ENCODE data around the gene SND1. TPM values are rescaled to one million over a fixed set of nuclear protein-coding genes. Genes with fewer than 3 reads are reported as not detected.

SND1 gene
- total and polyA plus RNA-seq, 4 donors: 59.4 to 214 (median 84.1) TPM

DNA sequence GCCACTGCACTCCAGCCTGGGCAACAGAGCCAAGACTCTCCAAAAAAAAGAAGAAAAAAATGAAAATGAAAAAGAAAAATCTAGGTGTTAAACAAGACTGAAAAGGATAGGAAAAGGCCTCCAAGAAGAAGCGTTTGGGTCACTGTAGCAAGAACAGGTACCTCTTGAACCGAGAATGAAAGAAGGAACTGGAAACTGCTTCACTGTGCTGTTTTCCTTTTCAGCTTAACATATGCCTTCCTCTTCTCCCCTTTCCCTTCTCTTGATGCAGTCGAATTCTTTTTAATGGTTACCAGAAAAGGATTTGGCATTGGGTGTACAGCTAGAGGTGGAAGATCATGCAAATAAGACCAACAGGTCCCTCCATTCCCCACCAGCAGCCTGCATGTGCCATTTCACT lies 351.2 kb downstream of the SND1 start:
- no peak overlapping the region for H3K27ac ChIP-seq (ENCODE audit: low read depth in 1 of 2, low read length in 2 of 2)
- 82% methylated on average over 3 of the region's 3 CpGs for WGBS
- peaks cover 21 to 71% (median 64%) of the 10 kb centered on the region in 4 donors for H3K4me1 ChIP-seq (ENCODE audit: control insufficient read depth in 4 of 4, insufficient read depth in 4 of 4, low read length in 3 of 4)
- H3K9me3 ChIP-seq (ENCODE audit: control insufficient read depth in 4 of 4, low read length in 3 of 4): no peaks in the 10 kb centered on the region
- no peaks in the 10 kb centered on the region for H3K36me3 ChIP-seq (ENCODE audit: control insufficient read depth in 4 of 4, insufficient read depth in 3 of 4, low read depth in 1 of 4, low read length in 3 of 4)
- H3K4me3 ChIP-seq (ENCODE audit: low read depth in 1 of 3, low read length in 3 of 3): no peak overlapping the region
- no peaks in the 10 kb centered on the region for H3K27me3 ChIP-seq (ENCODE audit: control insufficient read depth in 4 of 4, insufficient read depth in 4 of 4, low read length in 3 of 4)
- DNase-seq (ENCODE audit: low spot score): no peak
- TF ChIP-seq JUND (IDR thresholded peaks at IDR 0.05): no peak
- TF ChIP-seq TAF1 (conservative IDR thresholded peaks at IDR 0.05): no peak
- TF ChIP-seq SP1 (IDR thresholded peaks at IDR 0.05): no peak
- TF ChIP-seq NR2F2 (IDR thresholded peaks at IDR 0.05): no peak
- TF ChIP-seq HNF4A (conservative IDR thresholded peaks at IDR 0.05): no peak
- TF ChIP-seq, protein P1, sequence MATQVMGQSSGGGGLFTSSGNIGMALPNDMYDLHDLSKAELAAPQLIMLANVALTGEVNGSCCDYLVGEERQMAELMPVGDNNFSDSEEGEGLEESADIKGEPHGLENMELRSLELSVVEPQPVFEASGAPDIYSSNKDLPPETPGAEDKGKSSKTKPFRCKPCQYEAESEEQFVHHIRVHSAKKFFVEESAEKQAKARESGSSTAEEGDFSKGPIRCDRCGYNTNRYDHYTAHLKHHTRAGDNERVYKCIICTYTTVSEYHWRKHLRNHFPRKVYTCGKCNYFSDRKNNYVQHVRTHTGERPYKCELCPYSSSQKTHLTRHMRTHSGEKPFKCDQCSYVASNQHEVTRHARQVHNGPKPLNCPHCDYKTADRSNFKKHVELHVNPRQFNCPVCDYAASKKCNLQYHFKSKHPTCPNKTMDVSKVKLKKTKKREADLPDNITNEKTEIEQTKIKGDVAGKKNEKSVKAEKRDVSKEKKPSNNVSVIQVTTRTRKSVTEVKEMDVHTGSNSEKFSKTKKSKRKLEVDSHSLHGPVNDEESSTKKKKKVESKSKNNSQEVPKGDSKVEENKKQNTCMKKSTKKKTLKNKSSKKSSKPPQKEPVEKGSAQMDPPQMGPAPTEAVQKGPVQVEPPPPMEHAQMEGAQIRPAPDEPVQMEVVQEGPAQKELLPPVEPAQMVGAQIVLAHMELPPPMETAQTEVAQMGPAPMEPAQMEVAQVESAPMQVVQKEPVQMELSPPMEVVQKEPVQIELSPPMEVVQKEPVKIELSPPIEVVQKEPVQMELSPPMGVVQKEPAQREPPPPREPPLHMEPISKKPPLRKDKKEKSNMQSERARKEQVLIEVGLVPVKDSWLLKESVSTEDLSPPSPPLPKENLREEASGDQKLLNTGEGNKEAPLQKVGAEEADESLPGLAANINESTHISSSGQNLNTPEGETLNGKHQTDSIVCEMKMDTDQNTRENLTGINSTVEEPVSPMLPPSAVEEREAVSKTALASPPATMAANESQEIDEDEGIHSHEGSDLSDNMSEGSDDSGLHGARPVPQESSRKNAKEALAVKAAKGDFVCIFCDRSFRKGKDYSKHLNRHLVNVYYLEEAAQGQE (IDR thresholded peaks at IDR 0.05): no peak
- no peak overlapping the region for H3K9ac ChIP-seq (ENCODE audit: low read depth in 1 of 2, low read length in 2 of 2)

DNA sequence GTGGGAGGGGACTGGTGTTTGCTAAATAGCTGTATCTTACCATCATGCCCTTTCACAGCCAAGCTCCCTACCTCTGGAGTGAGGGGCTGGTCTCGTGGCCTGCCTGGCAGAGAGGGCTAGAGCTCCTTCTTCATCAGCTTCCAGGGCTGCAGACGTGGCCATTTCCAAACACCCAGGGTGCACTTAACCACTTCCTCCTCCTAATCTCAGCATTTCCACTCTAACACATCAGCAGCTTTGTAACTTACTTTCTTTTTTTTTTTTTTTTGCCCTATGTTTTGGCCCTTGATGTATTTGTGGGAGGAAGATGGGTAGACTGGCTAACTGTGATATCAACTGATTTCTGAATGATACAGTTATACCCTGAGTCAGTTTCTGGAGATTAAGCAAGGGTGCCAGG lies 351.8 kb downstream of the SND1 start:
- no peaks in the 10 kb centered on the region for H3K27me3 ChIP-seq (ENCODE audit: control insufficient read depth in 4 of 4, insufficient read depth in 4 of 4, low read length in 3 of 4)
- no peak overlapping the region for H3K9ac ChIP-seq (ENCODE audit: low read depth in 1 of 2, low read length in 2 of 2)
- peaks cover 21 to 71% (median 63%) of the 10 kb centered on the region in 4 donors for H3K4me1 ChIP-seq (ENCODE audit: control insufficient read depth in 4 of 4, insufficient read depth in 4 of 4, low read length in 3 of 4)
- 70% methylated on average over 2 of the region's 2 CpGs for WGBS
- no peak overlapping the region for H3K27ac ChIP-seq (ENCODE audit: low read depth in 1 of 2, low read length in 2 of 2)
- H3K4me3 ChIP-seq (ENCODE audit: low read depth in 1 of 3, low read length in 3 of 3): no peak overlapping the region
- TF ChIP-seq, protein P2, sequence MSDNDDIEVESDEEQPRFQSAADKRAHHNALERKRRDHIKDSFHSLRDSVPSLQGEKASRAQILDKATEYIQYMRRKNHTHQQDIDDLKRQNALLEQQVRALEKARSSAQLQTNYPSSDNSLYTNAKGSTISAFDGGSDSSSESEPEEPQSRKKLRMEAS (IDR thresholded peaks at IDR 0.05): no peak
- no peak for TF ChIP-seq RXRA (IDR thresholded peaks at IDR 0.05)
- TF ChIP-seq, protein P3, sequence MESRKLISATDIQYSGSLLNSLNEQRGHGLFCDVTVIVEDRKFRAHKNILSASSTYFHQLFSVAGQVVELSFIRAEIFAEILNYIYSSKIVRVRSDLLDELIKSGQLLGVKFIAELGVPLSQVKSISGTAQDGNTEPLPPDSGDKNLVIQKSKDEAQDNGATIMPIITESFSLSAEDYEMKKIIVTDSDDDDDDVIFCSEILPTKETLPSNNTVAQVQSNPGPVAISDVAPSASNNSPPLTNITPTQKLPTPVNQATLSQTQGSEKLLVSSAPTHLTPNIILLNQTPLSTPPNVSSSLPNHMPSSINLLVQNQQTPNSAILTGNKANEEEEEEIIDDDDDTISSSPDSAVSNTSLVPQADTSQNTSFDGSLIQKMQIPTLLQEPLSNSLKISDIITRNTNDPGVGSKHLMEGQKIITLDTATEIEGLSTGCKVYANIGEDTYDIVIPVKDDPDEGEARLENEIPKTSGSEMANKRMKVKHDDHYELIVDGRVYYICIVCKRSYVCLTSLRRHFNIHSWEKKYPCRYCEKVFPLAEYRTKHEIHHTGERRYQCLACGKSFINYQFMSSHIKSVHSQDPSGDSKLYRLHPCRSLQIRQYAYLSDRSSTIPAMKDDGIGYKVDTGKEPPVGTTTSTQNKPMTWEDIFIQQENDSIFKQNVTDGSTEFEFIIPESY (IDR thresholded peaks at IDR 0.05): no peak
- TF ChIP-seq EGR1 (IDR thresholded peaks at IDR 0.05; ENCODE audit: low read depth in 2 of 2): no peak
- no peak for TF ChIP-seq RAD21 (IDR thresholded peaks at IDR 0.05)
- TF ChIP-seq TAF1 (conservative IDR thresholded peaks at IDR 0.05): no peak
- no peak for TF ChIP-seq FOXA2 (IDR thresholded peaks at IDR 0.05)
- no peak for TF ChIP-seq SP1 (IDR thresholded peaks at IDR 0.05)
- TF ChIP-seq, protein P4, sequence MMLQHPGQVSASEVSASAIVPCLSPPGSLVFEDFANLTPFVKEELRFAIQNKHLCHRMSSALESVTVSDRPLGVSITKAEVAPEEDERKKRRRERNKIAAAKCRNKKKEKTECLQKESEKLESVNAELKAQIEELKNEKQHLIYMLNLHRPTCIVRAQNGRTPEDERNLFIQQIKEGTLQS (IDR thresholded peaks at IDR 0.05): no peak
- no peak for TF ChIP-seq NR2F2 (IDR thresholded peaks at IDR 0.05)
- no peak for TF ChIP-seq HNF4G (IDR thresholded peaks at IDR 0.05)
- no peak for TF ChIP-seq FOXA1 (IDR thresholded peaks at IDR 0.05)
- TF ChIP-seq, protein P5, sequence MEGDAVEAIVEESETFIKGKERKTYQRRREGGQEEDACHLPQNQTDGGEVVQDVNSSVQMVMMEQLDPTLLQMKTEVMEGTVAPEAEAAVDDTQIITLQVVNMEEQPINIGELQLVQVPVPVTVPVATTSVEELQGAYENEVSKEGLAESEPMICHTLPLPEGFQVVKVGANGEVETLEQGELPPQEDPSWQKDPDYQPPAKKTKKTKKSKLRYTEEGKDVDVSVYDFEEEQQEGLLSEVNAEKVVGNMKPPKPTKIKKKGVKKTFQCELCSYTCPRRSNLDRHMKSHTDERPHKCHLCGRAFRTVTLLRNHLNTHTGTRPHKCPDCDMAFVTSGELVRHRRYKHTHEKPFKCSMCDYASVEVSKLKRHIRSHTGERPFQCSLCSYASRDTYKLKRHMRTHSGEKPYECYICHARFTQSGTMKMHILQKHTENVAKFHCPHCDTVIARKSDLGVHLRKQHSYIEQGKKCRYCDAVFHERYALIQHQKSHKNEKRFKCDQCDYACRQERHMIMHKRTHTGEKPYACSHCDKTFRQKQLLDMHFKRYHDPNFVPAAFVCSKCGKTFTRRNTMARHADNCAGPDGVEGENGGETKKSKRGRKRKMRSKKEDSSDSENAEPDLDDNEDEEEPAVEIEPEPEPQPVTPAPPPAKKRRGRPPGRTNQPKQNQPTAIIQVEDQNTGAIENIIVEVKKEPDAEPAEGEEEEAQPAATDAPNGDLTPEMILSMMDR (IDR thresholded peaks at IDR 0.05; ENCODE audit: low read depth, low read length, missing input control): no peak
- TF ChIP-seq, protein P1 (IDR thresholded peaks at IDR 0.05): no peak
- DNase-seq (ENCODE audit: low spot score): no peak
- H3K9me3 ChIP-seq (ENCODE audit: control insufficient read depth in 4 of 4, low read length in 3 of 4): no peaks in the 10 kb centered on the region
- H3K36me3 ChIP-seq (ENCODE audit: control insufficient read depth in 4 of 4, insufficient read depth in 3 of 4, low read depth in 1 of 4, low read length in 3 of 4): no peaks in the 10 kb centered on the region

All from liver (tissue), 9 donors.